Gastrocnemius medialis (tissue), 4 donors: ENCODE data around the gene UBE2J1.

Experiments
- CTCF ChIP-seq, 5 experiments: fragments of 450-650 bp in 3 of 5; fragments of 200-600 bp in 2 of 5; sonication (generic) in 2 of 5; IDR thresholded peaks in 4 of 5; conservative IDR thresholded peaks in 1 of 5; 1 replicate in 4 of 5; 2 replicates in 1 of 5; pipeline ENCODE4 v1.5.1; 2016 to 2019; ENCODE audit warnings: antibody characterized with exemption in 5 of 5, mild to moderate bottlenecking in 3 of 5, moderate library complexity in 3 of 5
- POLR2A ChIP-seq, 2 donors: fragments of 450-650 bp; IDR thresholded peaks; one replicate each; pipeline ENCODE4 v1.6.1; 2017; ENCODE audit warnings: antibody characterized with exemption in 2 of 2, mild to moderate bottlenecking in 2 of 2, moderate library complexity in 2 of 2

GRCh38 chr6:89352278-89353117 lies at the start of gene UBE2J1:
- TF ChIP-seq CTCF (IDR thresholded peaks at IDR 0.05 in 4 of 5, conservative IDR thresholded peaks at IDR 0.05 in 1 of 5) (no peak), POLR2A (IDR thresholded peaks at IDR 0.05) (peak; percentile 92 to 96)
